HG03442 (cell line): ENCODE measurements around the gene DYRK2.

Experiments used
- ATAC-seq: cut with Tn5 transposase; IDR thresholded peaks from one replicate; pipeline ENCODE4 v1.9.1; 2021; ENCODE audit warnings: mild to moderate bottlenecking, moderate library complexity; ENCODE audit not compliant: unreplicated experiment

The DYRK2 gene

DNA sequence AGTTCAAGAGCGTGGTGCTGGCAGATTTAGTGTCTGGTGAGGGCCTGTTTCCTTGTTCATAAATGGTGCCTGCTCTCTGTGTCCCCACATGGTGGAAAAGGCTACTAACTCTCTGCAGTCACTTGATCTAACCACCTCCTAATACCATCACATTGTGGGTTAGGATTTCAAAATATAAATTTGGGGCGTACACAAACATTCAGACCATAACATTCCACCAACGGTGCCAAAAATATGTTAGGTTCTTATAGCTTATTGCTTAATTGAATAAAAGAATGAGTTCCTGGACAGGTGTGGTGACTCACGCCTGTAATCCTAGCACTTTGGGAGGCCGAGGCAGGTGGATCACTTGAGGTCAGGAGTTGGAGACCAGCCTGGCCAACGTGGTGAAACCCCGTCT is 3.4 kb upstream of the DYRK2 start:
- no peak for ATAC-seq

DNA sequence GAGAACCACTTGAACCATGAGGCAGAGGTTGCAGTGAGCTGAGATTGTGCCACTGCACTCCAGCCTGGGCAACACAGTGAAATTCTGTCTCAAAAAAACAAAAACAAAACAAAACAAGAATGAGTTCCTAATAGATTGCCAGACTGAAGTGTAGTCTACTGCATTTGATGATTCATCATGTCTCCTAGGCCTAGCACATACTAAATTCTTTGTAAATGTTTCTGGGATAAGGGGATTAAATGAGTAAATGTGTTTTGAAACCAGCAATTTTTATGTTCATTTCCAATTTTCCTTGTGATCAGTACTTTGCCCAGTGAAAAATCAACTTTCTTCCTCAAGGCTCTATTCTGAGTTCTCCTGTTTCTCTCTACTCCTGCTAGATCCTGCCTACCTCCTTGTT is 2.9 kb upstream of the DYRK2 start:
- ATAC-seq: no peak

DNA sequence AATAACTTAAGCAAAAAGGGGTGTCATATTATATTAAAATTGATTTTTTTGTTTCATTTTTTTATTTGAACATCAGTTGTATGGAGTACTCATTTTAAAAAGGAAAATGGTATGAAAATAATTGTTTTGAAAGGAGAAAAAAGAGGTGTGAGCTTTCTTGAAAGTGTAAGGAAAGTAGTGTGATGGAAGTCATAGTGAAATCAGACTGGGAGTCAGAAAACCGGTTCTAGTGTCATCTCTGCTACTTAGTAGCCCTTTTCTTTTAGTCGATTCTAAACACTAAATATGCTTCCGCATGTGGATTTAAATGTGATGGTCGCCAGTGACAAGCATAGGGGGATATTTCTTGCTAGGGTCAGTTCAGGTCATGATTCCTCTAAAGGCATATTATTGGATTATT is 1.8 kb upstream of the DYRK2 start:
- no peak for ATAC-seq

DNA sequence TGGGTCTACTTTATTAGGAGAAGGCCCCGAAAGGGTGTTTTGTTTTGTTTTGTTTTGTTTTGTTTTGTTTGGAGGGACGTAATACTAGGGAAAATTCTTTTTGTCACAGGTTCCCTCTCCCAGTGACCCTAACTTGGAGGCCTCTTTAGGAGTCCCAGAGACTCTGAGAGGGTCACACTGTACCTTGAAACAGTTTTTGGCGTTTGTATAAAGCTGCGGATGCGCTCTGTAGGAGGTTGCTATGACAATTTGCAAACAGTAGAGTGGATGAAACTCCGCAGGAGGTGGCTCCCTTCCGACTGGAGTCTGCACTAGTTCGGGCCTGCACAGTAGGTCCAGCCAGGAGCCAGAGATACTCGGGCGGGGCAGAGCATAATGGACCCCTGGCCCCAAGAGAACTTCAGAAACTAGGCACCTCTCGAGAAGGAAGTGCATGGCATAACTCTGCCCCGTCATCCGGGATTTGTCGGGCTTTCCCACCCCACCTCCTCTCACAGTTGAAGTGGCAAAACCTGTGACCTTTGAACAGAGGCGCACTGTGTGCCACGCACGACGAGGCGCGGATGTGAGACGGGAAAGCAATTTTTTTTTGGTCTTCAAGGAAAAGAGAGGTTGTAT is 1.3 kb upstream of the DYRK2 start:
- no peak for ATAC-seq

DNA sequence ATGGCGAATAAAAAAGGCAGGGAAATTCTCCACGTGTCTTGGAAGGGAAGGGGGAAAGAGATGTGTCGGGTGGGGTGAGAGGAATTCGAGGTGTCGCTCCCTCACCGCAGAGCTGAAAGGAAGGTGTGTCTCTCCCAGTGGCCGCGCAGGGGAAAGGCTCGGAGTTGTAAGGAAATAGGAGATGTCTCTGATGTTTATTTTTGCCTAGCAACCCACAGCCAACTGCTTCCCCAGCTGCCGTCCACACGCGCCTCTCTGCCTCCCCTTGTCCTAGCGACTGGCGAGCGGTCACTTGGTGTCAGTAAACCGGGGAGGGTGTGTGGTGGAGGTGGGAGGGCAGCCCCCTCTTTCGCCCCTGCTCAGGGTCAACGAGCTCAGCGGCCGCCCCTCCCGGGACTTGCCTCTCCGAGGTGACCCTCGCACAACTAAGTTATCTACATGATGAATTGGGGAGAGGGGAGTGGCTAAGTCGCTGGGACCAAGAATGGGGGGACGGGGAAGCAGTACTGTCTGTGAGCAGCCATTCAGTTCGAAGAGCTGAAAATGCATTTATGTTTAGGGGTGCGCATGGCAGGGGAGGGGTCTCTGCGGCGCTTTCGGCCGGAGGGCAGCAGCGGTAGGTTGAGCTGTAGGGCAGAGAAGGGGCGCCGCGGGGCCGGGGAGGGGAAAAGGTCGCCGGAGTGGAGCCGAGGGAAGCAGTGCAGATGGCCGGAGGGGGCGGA is 585 bp upstream of the DYRK2 start:
- peak; percentile 14 for ATAC-seq

DNA sequence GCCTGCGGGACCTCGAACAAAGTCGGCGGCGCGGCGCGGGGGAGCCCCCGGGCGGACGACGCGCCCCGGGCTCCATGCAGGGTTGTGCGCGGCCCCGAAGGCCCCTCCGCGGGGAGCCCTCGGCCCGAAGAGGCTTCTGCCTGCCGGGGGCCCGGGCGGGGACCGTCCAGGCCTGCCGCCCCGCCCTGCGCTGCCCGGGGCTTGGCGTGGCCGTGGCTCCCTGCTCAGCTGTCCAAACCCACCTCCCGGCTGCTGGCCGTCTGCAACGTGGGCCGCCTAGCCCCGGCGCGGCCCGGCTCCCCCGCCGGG is 670 bp downstream of the DYRK2 start:
- no peak for ATAC-seq

DNA sequence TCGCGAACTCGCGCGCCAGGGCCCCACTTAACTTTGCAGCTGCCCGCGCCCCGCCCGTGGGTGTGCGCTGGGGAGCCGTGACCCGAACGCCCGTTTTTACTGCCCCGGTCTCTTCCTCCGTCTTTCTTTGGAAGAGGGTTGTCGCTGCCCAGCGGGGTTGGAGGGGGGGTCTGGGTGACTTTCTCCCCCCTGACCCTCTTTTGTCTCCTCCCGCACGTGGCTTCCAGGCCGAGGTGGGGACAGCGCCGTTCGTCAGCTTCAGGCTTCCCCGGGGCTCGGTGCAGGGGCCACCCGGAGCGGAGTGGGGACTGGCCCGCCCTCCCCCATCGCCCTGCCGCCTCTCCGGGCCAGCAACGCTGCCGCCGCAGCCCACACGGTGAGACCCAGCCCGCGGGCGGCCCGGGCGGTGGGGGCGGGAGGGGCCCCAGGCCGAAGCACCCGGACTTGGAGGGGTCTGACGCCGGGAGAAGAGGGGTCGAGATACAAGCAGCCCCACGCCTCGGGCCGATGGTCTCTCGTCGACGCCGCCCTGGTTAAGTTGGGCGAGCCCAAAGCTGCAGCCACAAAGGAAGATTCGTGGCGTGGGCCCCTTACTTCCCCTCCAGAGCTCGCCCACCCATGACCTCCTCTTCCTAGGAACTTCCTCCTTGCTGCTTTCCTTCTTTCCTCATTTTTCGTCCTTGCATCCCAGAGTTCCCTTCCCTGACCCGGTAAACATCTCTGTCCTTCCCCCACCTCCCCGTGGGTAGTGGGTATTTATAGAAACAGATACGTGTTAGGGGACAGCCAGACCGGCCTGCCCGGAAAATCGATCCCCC is 1.2 kb downstream of the DYRK2 start:
- no peak for ATAC-seq

DNA sequence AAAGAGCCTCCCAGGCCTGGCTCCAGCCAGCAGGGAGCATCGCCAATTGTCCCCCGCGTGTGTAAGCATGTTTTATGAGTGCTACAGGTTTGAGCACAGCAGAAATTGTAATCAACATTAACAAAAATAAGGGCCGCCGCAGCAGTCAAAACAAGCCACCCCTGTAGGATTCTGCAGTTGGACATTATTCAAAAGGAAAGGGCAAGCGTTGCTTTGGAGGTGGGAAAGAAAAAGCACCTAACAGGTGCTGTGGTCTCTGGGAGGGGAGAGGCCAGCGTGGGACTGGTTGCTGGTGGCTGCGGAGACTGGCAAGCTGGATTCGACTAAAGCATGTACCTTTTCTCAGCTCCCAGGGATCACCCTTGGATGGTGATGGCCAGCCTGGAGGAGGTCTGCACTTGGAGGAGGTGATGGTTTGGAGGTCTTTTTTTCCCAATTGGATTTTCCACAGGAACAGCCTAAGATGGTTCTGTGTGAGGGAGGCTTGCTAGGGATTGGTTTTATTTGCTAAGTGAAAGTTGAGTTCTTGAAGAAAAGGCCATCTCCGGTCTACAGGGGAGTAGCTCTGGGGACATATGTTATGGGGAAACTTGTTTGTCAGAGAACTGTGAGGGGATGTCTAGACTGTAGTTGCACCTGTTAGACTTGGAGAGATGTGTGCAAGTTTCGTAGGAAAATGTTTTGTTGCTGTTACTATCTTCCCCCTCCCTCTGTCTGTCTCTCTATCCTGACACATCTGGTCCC is 2.0 kb downstream of the DYRK2 start:
- ATAC-seq: no peak

DNA sequence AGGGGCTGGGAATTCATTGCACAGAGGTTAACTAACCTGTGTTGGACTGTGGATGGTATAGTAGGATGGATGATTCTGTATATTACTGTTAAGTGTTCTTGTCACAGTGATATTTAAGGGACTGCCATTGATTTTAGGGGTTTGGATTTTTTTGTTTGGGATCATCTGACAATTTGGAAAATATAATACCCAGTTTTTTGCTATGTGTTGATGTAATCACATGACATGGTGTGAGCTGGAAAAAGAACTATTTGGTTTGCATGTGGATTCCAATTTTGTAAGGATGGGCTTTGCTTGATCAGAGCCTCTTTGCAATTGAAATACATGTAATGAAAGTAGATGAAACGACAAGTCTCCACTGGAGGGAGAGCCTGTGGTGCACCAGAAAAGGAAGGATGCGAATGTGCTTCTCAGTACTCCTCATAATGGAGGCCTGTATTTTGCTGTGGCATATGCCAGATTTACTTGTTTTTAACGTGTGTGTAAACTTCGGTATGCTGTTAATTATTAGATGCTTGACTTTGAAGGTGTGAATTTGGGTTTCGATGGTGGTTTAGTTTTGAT is 2.7 kb downstream of the DYRK2 start:
- ATAC-seq: peak; percentile 26

DNA sequence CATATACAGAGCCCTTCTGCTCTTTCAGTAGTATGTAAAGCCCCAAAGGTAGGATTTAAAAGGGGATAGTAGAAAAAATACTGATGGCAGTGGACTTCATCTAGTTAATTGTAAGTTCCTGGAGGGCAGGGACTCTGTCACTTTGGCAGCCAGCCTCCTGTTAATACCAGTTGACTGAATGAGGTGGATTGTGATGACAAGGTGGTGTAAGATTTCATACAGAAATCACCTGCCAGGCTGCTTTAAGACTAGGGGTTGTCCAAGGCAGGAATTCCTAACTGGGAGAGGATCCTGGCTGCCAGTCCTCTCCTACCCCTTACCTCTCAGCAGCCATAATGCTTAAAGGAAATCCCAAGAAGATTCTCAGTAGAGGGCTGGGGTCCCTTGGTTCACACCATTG is 7.3 kb downstream of the DYRK2 start:
- ATAC-seq: no peak

DNA sequence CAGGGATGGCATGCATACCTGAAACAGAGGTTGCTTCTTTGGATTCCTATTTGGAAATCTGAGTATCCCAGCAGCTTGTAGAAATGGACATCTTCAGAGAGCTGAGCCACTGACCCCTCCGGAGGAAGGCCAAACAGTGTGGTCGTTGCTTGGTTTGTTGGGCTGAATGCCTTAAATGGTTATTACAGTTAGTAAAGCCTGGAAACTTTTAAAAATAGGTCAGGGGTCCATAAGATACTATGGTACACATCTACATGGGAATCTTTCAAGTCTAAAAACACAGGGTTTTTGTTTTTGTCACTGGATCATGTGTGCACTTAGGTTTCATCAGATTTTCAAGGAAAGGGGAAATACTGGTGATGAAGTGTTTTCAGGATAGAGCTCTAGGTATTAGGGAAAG is 7.7 kb downstream of the DYRK2 start:
- no peak for ATAC-seq

DNA sequence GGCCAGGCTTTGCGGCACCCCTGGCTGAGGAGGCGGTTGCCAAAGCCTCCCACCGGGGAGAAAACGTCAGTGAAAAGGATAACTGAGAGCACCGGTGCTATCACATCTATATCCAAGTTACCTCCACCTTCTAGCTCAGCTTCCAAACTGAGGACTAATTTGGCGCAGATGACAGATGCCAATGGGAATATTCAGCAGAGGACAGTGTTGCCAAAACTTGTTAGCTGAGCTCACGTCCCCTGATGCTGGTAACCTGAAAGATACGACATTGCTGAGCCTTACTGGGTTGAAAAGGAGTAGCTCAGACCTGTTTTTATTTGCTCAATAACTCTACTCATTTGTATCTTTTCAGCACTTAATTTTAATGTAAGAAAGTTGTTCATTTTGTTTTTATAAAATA is 9.9 kb downstream of the DYRK2 start:
- no peak for ATAC-seq

DNA sequence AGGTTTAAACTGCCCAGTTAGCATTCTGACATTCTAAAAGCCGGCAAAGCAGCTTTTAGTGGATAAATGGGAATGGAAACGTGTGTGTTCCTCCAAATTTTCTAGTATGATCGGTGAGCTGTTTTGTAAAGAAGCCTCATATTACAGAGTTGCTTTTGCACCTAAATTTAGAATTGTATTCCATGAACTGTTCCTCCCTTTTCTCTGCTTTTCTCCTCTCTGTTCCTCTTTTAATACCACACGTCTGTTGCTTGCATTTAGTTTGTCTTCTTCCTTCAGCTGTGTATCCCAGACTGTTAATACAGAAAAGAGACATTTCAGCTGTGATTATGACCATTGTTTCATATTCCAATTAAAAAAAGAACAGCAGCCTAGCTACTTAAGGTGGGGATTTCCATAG is 10.7 kb downstream of the DYRK2 start:
- no peak for ATAC-seq

DNA sequence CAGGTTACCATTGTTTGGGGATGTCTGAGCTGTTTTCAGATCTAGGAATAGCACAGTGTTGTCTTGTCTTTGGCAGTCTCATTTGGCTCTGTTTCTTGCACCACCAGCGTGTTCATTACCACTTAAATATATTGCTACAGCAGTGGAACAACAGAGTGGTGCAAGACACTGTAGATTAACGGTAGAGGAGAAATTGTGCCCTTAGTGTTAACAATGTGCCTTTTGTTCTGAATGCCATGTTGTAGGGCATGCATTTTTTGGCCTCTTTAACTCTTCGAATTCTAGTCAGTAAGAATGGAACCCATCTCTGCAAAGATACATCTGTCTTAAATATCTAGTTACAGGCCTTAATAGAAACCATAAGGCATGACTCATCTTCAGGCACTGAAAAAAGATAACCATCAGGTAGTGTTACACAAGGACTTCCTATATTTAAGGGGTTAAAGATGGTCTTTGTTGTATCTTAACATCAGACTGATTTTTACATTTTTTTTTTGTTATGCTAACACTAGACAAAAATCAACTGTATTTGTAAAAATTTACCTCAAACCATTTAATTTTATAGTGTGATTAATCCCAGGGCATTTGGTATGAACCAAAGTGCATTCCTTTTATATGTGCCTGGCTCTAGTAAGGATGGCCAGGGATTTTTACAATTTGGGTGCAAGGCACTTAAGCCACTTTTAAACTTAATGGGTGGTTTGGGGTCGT is 12.9 kb downstream of the DYRK2 start:
- no peak for ATAC-seq

DNA sequence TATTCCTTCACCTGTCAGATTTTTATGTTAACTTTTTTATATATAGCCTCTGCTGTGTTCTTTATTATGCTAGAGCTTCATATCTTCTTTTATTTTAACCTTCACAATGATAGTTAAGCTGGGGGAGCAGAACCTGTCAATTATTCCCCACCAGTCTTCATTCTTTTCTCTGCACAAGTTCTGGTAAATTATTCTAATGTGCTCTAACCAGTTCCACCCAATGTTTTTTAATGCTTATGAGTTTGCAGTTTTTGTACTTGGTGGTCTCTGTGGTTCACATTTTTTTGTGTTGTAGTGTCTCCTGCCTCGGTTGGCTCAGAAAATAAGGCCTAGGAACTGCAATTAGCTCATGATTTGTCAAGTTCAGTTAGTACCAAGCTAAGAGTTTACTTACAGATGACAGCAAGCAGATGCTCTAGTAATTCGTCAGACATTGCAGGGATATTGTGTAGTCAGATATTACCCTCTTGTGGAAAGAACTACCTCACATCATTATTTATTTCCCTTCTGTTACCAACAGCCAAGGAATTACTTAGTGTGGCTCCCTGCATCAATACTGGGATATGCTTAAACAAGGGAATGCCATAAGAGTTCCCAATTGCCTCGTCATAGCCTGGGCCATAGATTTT is 14.5 kb downstream of the DYRK2 start:
- ATAC-seq: no peak

DNA sequence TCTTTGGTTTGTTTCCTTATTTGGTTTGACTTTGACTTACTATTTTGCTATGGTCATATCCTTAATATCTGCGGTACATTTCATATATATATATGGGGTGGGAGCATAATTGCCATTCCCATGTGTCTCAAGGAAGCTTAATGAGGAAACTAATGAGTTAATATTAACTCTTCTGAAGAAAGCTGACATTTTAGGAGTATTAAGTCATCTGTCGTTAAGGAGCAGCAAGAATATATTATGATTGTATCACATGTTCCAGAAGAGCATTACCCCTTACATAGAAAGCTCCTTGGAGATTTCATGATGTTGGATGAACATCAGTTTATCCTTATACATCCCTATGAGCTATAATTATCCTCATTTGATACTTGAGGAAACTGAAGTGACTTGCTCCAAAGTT is 15.6 kb downstream of the DYRK2 start:
- no peak for ATAC-seq

DNA sequence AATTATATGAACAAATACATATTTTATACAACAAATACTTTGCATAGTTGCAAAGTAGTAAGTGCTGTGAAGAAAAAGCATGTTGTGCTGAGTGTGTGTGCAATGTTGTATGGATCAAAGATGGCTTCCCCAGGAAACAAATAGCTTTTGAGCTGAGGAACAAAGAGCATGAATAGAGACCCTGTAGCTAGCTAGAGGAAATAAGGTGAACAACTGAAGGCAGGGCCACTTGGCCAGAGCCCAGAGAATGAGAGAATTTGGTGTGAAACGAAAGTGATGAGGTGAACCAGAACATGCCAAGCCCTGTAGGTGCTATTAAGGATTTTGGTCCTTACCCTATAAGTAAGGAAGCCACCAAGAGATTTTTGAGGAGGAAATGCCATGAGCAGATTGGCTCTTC is 17.1 kb downstream of the DYRK2 start:
- no peak for ATAC-seq

DNA sequence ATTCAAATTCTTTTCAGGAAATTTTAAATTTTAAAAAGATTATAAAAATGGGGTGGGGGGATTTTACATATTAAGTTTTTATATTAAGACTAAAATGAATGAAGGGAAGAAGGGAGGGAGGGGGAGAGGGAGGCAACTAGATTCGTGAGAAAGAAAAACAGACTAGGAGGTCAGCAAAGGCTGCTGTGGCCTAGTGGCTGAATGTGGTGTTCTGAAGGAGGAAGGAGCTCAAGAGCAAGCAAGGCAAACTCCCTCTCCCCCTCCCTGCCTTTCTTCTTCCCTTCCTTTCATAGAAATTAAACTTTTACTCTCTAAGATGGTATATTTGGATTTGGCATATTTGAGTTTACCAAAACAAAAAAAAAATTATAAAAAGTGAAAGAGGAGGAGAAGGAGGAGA is 18.1 kb downstream of the DYRK2 start:
- ATAC-seq: no peak

DNA sequence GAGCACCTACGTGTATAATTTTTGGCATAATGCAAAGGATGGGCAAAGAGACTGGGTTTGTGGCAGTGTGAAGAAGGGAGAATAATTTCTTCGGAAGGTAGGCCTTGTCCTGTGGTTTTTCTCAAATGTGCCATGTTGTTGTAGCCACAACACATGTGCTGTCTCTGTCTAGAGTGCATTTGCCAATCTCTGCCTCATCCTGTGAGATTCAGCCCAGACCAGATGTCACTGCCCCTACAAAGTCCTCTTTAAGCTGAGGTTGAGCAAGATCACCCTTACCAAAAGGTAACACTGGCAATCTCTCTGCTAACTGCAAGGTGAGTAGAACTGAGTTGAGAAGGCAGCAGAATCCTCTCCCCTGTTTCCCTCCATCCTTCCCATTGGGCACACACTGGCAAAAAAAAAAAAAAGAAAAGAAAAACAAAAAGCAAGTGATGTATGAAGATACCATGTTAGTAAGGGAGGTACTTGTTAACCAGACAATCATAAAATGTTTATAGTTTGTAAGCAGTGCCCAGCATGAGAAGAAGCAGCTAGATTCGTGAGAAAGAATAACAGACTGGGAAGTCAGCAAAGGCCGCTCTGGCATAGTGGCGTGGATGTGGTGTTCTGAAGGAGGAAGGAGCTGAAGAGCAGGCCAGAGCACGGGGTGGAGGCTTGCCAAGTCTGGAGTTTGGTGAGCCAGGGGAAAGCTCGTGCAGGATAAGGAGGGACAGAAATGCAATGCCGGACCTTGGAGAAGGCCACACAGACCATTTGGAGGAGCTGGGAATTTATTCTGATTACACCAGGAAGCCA is 18.9 kb downstream of the DYRK2 start:
- ATAC-seq: no peak
